ENCODE results near the gene TICAM1. TPM values are rescaled to one million over a fixed set of nuclear protein-coding genes. Genes with fewer than 3 reads are reported as not detected.
"Not testable (repeated sequence)": the region's sequence is repeated elsewhere in the genome, so short reads cannot be mapped to it uniquely, and the experiment has no call there.

The TICAM1 gene
- total RNA-seq, 1 experiment from 2014 or later: 0.48 TPM

- H3K27me3 ChIP-seq (ENCODE audit: insufficient read depth, low read length): no peaks in the 10 kb centered on the region
- Mint-ChIP-seq H3K4me3 (no peak overlapping the region; a peak in 1 of 5 replicates), H3K9me3 (no peaks in the 10 kb centered on the region), H3K27me3 (ENCODE audit: low read depth) (peaks cover 2% of the 10 kb centered on the region; the same call in 1 of the 2 replicates), H3K36me3 (ENCODE audit: insufficient read depth in 1 of 3, low read depth in 3 of 3) (no peaks in the 10 kb centered on the region), H3K4me1 (0 out of 4 replicates have a peak, but pooled peaks cover 0 to 2% of the 10 kb centered on the region in 2 experiments), H3K27ac (no peak overlapping the region)
- TF ChIP-seq CTCF (conservative IDR thresholded peaks at IDR 0.05): no peak
- H3K18ac ChIP-seq (ENCODE audit: insufficient read length, low read depth, low read length): no peak overlapping the region
- no peak for DNase-seq
- H3K9ac ChIP-seq (ENCODE audit: extremely low read depth, insufficient read length, low read length): no peak overlapping the region
- no peaks in the 10 kb centered on the region for H3K9me3 ChIP-seq (ENCODE audit: control insufficient read depth, low read depth, low read length)
- H4K91ac ChIP-seq (ENCODE audit: insufficient read length, low read depth, low read length): no peak overlapping the region
- no peaks in the 10 kb centered on the region for H3K79me2 ChIP-seq (ENCODE audit: insufficient read depth, low read length)
- H2AFZ ChIP-seq (ENCODE audit: low read length): no peak overlapping the region
- no peak overlapping the region for H2BK20ac ChIP-seq (ENCODE audit: low read depth, low read length, poor library complexity, severe bottlenecking)
- H3K14ac ChIP-seq (ENCODE audit: insufficient read depth, low read length): no peak overlapping the region
- H3T11ph ChIP-seq (ENCODE audit: low read length): no peak overlapping the region
- no peak overlapping the region for H2AK5ac ChIP-seq (ENCODE audit: insufficient read length, low read length)
- H4K8ac ChIP-seq (replicated peaks; ENCODE audit: insufficient read length, low read depth, low read length): no peak overlapping the region
- no peak overlapping the region for H2BK15ac ChIP-seq (ENCODE audit: low read depth, low read length)
- no CpG with 5 or more reads among the region's 6 CpGs for WGBS (ENCODE audit: extremely low coverage, insufficient read length, low lambda C conversion rate)
- H3K4me2 ChIP-seq (ENCODE audit: insufficient read depth, insufficient read length, low read length): no peak overlapping the region
- no peak overlapping the region for H2BK12ac ChIP-seq (ENCODE audit: insufficient read length, low read depth, low read length)
- H3K56ac ChIP-seq (ENCODE audit: insufficient read length, low read depth, low read length): no peak overlapping the region
- H2BK5ac ChIP-seq (ENCODE audit: insufficient read length, low read length): no peak overlapping the region
- no peaks in the 10 kb centered on the region for H4K20me1 ChIP-seq (ENCODE audit: control insufficient read depth, insufficient read depth, insufficient read length)
- no peak overlapping the region for H3K27ac ChIP-seq (ENCODE audit: insufficient read length, low read depth, low read length)
- no peaks in the 10 kb centered on the region for H3K4me1 ChIP-seq (ENCODE audit: insufficient read depth, low read length)
- H4K5ac ChIP-seq (ENCODE audit: insufficient read length, low read depth, low read length): no peak overlapping the region
- H3K79me1 ChIP-seq (ENCODE audit: insufficient read depth, low read depth, low read length, poor library complexity, severe bottlenecking): no peaks in the 10 kb centered on the region
- H3K23me2 ChIP-seq (ENCODE audit: insufficient read length, low read depth, low read length, poor library complexity, severe bottlenecking): no peaks in the 10 kb centered on the region
- H3K4ac ChIP-seq (ENCODE audit: low read depth, low read length): no peak overlapping the region
- no peak overlapping the region for H3K23ac ChIP-seq (ENCODE audit: insufficient read length, low read depth, low read length)
- no peak overlapping the region for H2BK120ac ChIP-seq (ENCODE audit: low read depth, low read length, poor library complexity, severe bottlenecking)
Observed at GRCh38 chr19:4806384-4806783, 25.1 kb downstream of the TICAM1 start.

- H3K36me3 Mint-ChIP-seq (ENCODE audit: insufficient read depth in 1 of 3, low read depth in 3 of 3); H3K27ac Mint-ChIP-seq; H2BK12ac ChIP-seq (ENCODE audit: insufficient read length, low read depth, low read length); H3K27me3 Mint-ChIP-seq (ENCODE audit: low read depth); H2AFZ ChIP-seq (ENCODE audit: low read length); H3K27me3 ChIP-seq (ENCODE audit: insufficient read depth, low read length); H3K4ac ChIP-seq (ENCODE audit: low read depth, low read length); H2BK5ac ChIP-seq (ENCODE audit: insufficient read length, low read length); H3K4me1 ChIP-seq (ENCODE audit: insufficient read depth, low read length); H3K56ac ChIP-seq (ENCODE audit: insufficient read length, low read depth, low read length); H3K23ac ChIP-seq (ENCODE audit: insufficient read length, low read depth, low read length); H4K8ac ChIP-seq (replicated peaks; ENCODE audit: insufficient read length, low read depth, low read length); H3K4me1 Mint-ChIP-seq; H2BK120ac ChIP-seq (ENCODE audit: low read depth, low read length, poor library complexity, severe bottlenecking); H3K9me3 ChIP-seq (ENCODE audit: control insufficient read depth, low read depth, low read length); H3K18ac ChIP-seq (ENCODE audit: insufficient read length, low read depth, low read length); H3K4me2 ChIP-seq (ENCODE audit: insufficient read depth, insufficient read length, low read length); H4K91ac ChIP-seq (ENCODE audit: insufficient read length, low read depth, low read length); H3K79me1 ChIP-seq (ENCODE audit: insufficient read depth, low read depth, low read length, poor library complexity, severe bottlenecking); H3K14ac ChIP-seq (ENCODE audit: insufficient read depth, low read length); H3K9me3 Mint-ChIP-seq; H4K5ac ChIP-seq (ENCODE audit: insufficient read length, low read depth, low read length); H4K20me1 ChIP-seq (ENCODE audit: control insufficient read depth, insufficient read depth, insufficient read length); H3K9ac ChIP-seq (ENCODE audit: extremely low read depth, insufficient read length, low read length); H3T11ph ChIP-seq (ENCODE audit: low read length); H3K79me2 ChIP-seq (ENCODE audit: insufficient read depth, low read length); H3K23me2 ChIP-seq (ENCODE audit: insufficient read length, low read depth, low read length, poor library complexity, severe bottlenecking); H3K27ac ChIP-seq (ENCODE audit: insufficient read length, low read depth, low read length); DNase-seq; H2AK5ac ChIP-seq (ENCODE audit: insufficient read length, low read length); H2BK20ac ChIP-seq (ENCODE audit: low read depth, low read length, poor library complexity, severe bottlenecking); H3K4me3 Mint-ChIP-seq; H2BK15ac ChIP-seq (ENCODE audit: low read depth, low read length): not testable (repeated sequence)
- no CpG with 5 or more reads among the region's 6 CpGs for WGBS (ENCODE audit: extremely low coverage, insufficient read length, low lambda C conversion rate)
Observed at GRCh38 chr19:4805140-4805539, 26.4 kb downstream of the TICAM1 start.
